ENCODE measurements around the gene SCGB1D1.

The SCGB1D1 gene

DNA sequence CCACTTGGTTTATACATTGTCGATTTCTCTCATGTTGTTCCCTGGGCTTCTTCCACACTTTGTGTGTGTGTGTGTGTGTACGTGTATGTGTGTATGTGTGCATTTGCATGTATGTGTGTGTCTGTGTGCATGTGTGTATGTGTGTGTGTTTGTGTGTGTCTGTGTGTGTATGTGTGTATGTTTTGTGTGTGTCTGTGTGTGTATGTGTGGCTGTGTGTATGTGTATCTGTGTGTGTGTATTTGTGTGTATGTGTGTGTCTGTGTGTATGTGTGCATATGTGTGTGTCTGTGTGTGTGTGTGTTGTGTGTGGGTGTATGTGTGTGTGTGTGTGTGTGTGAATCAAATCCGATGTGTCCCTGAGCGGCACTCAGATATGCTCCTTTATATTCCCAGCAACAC is 47.5 kb downstream of the SCGB1D1 start:
- DNase-seq = no peak

DNA sequence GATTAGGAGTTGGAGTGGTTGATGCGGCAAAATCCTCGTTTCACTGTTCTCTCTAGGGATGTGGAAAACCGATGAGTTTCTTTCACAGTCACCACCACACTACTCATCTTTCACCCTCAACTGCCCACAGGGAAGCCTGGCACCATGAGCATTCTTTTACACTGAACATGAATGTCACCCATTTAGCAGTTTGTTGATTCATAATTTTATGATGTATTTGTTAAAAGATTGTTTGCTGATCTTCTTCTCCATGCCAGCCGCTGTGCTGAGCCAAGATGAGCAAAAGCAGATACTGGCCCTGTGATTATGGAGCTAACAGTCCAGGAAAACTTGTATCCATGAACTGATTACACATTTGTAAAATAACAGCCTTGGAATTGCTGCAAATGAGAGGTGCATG is 48.1 kb downstream of the SCGB1D1 start:
- no peak for DNase-seq

DNA sequence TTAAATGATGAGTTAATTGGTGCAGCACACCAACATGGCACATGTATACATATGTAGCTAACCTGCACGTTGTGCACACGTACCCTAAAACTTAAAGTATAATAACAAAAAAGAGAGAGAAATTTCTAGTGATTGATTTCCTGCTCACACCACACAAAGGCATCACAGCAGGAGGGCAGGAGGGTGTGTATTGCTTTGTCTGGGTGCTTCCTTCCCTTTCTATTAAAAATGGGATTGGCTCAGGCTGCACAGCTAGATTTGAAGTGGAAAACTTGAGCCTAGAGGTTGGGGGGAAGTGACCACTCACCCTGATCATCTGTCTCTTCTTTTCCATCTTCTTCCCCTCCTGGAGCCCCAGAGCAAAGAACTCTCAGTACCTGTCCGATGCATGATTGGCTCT is 51.1 kb downstream of the SCGB1D1 start:
- DNase-seq = no peak

DNA sequence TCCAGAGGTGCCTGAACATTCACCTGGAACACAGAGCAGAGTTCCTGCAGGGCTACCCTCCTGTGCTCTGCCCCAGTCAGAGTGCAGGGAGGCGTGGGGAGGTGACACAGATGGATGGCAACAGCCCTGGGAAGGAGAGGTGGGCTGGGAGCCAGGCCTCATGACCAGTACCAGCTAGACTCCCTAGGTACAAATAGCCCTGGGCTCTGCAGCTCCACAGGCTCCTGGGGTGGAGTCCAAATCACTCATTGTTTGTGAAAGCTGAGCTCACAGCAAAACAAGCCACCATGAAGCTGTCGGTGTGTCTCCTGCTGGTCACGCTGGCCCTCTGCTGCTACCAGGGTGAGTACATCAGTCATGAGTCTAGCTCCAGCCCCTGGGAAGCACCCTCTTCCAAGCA is 52.0 kb downstream of the SCGB1D1 start, which contains the start of gene SCGB1D2:
Gene SCGB1D2 (plus strand): TSS at position 219 of the 400 bp plus-strand sequence. CDS start 69 bp downstream, at position 288.
- no peak for DNase-seq

Measured in activated gamma-delta T cell (primary cell).